ENCODE results near the gene BCDIN3D. TPM values are rescaled to one million over a fixed set of nuclear protein-coding genes. Genes with fewer than 3 reads are reported as not detected.

BCDIN3D gene
- total and polyA plus RNA-seq, 9 of the 15 experiments (the other 6 are each of a cell fraction or from before 2014, with no cell fraction given): 3.7 to 6.9 (median 5.6) TPM

DNA sequence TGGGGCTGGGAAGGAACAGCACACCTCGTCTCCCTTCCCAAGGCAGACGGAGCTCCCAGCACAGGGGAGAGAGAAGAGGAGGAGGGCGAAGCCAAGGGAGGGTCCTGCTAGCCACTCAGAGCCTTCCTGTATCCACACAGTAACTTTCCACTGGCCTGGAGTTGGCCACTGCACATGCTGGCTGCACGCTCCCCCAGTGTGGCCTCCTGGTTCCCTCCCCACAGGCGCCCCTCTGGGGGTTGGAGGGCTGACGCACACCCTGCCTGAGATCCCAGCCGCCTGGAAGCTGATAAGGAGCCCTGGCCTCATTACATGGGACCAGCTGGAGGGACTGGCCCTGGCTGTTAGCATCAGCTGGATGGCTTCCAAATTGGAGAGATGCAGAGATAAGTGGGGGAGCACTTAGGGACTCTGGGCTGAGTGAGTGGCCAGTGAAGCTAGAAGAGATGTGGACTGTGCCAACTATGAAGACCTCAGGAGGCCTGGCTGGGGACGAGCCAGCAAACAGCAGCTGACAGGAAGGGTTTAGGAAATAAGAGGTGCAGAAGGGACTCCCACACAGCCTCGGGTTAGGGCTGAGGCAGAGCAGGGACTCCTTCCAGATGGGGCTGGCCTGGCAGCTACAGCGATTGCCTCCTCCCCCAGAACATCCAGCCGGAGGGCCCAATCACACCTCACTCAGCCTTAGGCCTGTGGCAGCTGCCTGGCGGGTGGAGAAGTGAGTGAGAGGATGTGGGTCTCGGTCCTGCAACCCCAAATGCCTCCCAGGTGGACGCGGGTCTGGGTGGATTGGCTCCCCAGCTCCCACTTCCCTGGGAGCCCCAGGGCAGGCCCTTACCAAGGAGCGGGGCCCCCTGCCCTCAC is 26.3 kb upstream of the BCDIN3D start (continued):
- TF ChIP-seq, protein P1, sequence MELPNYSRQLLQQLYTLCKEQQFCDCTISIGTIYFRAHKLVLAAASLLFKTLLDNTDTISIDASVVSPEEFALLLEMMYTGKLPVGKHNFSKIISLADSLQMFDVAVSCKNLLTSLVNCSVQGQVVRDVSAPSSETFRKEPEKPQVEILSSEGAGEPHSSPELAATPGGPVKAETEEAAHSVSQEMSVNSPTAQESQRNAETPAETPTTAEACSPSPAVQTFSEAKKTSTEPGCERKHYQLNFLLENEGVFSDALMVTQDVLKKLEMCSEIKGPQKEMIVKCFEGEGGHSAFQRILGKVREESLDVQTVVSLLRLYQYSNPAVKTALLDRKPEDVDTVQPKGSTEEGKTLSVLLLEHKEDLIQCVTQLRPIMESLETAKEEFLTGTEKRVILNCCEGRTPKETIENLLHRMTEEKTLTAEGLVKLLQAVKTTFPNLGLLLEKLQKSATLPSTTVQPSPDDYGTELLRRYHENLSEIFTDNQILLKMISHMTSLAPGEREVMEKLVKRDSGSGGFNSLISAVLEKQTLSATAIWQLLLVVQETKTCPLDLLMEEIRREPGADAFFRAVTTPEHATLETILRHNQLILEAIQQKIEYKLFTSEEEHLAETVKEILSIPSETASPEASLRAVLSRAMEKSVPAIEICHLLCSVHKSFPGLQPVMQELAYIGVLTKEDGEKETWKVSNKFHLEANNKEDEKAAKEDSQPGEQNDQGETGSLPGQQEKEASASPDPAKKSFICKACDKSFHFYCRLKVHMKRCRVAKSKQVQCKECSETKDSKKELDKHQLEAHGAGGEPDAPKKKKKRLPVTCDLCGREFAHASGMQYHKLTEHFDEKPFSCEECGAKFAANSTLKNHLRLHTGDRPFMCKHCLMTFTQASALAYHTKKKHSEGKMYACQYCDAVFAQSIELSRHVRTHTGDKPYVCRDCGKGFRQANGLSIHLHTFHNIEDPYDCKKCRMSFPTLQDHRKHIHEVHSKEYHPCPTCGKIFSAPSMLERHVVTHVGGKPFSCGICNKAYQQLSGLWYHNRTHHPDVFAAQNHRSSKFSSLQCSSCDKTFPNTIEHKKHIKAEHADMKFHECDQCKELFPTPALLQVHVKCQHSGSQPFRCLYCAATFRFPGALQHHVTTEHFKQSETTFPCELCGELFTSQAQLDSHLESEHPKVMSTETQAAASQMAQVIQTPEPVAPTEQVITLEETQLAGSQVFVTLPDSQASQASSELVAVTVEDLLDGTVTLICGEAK (IDR thresholded peaks at IDR 0.05): no peak
- TF ChIP-seq, protein P1 (CRISPR knock-in tag; IDR thresholded peaks at IDR 0.05): no peak
- TF ChIP-seq, protein P2, sequence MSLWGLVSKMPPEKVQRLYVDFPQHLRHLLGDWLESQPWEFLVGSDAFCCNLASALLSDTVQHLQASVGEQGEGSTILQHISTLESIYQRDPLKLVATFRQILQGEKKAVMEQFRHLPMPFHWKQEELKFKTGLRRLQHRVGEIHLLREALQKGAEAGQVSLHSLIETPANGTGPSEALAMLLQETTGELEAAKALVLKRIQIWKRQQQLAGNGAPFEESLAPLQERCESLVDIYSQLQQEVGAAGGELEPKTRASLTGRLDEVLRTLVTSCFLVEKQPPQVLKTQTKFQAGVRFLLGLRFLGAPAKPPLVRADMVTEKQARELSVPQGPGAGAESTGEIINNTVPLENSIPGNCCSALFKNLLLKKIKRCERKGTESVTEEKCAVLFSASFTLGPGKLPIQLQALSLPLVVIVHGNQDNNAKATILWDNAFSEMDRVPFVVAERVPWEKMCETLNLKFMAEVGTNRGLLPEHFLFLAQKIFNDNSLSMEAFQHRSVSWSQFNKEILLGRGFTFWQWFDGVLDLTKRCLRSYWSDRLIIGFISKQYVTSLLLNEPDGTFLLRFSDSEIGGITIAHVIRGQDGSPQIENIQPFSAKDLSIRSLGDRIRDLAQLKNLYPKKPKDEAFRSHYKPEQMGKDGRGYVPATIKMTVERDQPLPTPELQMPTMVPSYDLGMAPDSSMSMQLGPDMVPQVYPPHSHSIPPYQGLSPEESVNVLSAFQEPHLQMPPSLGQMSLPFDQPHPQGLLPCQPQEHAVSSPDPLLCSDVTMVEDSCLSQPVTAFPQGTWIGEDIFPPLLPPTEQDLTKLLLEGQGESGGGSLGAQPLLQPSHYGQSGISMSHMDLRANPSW (CRISPR knock-in tag; IDR thresholded peaks at IDR 0.05): 0 out of 2 replicates have a peak, but pooled peaks have one; percentile 66
- TF ChIP-seq ZKSCAN8 (CRISPR knock-in tag; IDR thresholded peaks at IDR 0.05) (peak; percentile 64; the same call in 1 of the 2 replicates), FOXA3 (CRISPR knock-in tag; conservative IDR thresholded peaks at IDR 0.05 in 1 of 2, IDR thresholded peaks at IDR 0.05 in 1 of 2) (no peak), ZNF644 (tag; IDR thresholded peaks at IDR 0.05; ENCODE audit: low read depth) (peak; percentile 95), TOE1 (IDR thresholded peaks at IDR 0.05; ENCODE audit: borderline replicate concordance) (peak; percentile 82; the same call in 1 of the 2 replicates), TOE1 (CRISPR knock-in tag; IDR thresholded peaks at IDR 0.05; ENCODE audit: borderline replicate concordance, low read depth) (no peak), ZNF57 (CRISPR knock-in tag; IDR thresholded peaks at IDR 0.05) (no peak), ARNT (IDR thresholded peaks at IDR 0.05) (peak; percentile 61 to 76; a peak in 2 of 4 replicates), PML (IDR thresholded peaks at IDR 0.05; ENCODE audit: low read length) (peak; percentile 95), POLR2AphosphoS5 (IDR thresholded peaks at IDR 0.05; ENCODE audit: control insufficient read depth, insufficient read depth, low read depth, low read length) (peak; percentile 96), ZBED1 (IDR thresholded peaks at IDR 0.05) (peak; percentile 86; the same call in 1 of the 2 replicates), PCBP2 (IDR thresholded peaks at IDR 0.05; ENCODE audit: low read depth, low read length, poor library complexity, severe bottlenecking) (no peak)
